Stimulated activated CD4-positive, alpha-beta T cell treated with anti-CD3 and anti-CD28 coated beads, TNF-alpha, amount 100 ng/mL, for 1 hour (primary cell): ENCODE measurements around the gene YAP1.

Experiments used
- DNase-seq, 3 donors: peaks; one replicate each; pipeline ENCODE4 v3.0.0-alpha.2; 2020; ENCODE audit warnings: low read depth in 3 of 3, low spot score in 1 of 3

YAP1 gene

GRCh38 chr11:102116453-102117205 is 6.4 kb downstream of the YAP1 start:
- no peak for DNase-seq

GRCh38 chr11:102117472-102118113 is 7.3 kb downstream of the YAP1 start:
- DNase-seq = no peak

- no peak for DNase-seq
These were observed 8.7 kb downstream of the YAP1 start for GRCh38 chr11:102118937-102119336.

DNA sequence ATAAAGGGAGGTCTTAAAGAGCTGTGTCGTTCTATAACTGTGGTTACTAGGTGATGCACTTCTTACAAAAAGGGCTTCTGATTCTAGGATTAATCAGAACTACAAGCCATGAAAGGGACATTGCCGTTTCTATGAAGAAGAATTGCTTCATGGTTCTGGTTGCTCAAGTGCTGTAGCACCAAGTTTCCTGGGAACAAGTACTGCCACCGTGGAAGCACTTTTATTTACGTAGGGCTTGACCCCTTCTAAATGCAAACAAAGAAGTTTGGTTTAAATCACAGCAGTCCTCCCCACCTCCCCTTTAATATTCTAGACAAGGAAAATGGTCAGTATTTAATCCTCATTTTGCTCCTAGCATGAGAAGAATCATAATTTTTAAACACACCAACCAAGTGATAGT is 9.8 kb downstream of the YAP1 start:
- no peak for DNase-seq

DNA sequence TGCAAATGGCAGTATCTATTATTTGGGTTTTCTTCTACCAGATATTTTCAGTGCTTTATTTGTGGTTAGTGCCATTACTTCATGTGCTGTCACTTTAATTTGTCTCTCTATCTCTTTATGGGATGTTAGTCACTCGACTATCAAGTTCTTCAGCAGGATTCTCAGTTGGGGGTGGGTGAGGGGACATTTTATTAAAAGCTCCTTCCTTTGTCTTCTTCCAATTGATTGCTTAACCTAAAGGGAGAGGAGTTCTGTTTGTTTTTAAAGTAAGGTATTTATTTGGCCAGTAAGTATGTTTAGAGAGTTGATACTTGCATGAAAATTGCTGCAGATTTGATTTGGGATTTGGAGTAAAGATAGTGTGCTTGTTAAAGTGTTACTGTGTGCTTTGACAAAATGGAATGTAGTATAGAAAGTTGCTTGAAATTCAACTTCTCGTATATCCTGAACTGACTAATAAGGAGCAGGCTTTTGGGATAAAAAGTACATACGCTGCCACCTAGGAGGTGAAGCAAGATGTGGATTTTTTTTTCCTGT is 10.3 kb downstream of the YAP1 start:
- DNase-seq = no peak

DNA sequence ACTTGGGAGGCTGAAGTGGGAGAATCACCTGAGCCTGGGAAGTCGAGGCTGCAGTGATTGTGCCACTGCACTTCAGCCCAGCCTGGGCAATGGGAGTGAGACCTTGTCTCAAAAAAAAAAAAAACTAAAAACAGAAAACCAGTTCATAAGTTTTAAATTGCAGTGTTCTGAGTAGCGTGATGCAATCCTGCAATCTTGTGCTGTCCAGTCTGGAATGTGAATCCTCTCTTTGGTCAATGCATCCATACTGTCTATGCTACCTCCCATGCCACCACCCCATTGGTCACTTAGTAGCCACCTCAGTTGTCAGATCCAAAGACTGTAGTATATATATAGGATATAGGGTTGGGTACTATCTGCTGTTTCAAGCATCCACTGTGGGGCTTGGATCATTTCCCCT is 11.1 kb downstream of the YAP1 start:
- no peak for DNase-seq

- DNase-seq = no peak
These were observed 24.4 kb downstream of the YAP1 start for GRCh38 chr11:102134597-102134996.

DNA sequence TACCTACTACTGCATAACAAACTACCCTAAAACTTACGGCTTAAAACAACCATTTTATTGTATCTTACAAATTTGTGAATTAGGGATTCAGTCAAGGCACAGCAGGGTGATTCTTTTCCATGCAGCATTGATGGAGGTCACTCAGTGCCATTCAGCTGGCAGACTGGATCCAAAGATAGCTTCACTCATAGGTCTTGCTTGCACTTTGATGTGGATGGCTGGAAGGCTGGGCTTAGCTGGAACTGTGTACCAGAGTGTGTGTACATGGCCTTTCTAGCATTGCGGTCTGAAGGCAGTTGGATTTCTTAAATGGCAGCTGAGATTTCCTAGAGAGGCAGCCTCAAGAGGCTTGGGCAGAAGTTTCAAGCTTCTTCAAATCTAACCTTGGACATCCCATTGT is 25.0 kb downstream of the YAP1 start:
- DNase-seq = no peak

GRCh38 chr11:102138223-102138622 is 28.0 kb downstream of the YAP1 start:
- DNase-seq = no peak

DNA sequence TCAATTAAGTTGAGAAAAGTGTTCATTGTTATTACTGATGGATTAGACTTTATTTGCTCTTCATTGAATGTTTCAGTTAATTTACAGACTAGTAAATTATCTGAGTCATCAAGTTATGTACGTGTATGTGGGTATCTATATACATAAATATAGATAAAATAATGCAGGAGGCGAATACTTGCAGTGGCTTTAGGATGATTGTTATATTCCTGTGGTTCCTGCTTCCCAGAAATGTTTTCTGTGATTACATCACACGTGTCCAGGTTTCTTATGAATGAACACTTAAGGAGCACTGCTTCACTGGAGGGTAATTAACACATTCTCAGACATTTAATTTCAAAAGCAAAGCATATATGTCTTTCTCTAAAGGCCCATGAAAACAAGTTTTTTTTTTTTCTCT is 28.4 kb downstream of the YAP1 start:
- DNase-seq = no peak

DNA sequence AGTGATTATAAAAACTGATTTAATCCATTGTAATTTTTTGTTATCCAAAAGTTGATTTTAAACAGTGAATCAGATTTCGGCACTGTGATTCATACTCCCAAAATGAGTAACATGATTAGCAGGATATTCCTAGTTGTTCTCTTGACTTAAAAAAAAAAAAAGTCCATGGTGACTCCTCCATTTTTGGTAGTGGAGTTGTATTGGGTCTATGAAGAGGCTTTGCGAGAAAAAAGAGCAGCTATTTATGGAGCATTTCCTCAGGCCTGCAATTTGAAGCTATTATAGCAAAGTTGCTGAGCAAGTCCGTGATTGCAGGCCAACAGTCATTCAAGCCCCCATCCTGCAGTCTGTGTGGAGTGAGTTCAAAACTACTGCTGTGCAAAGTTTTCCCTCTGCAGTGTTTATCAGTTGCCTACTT is 28.8 kb downstream of the YAP1 start:
- no peak for DNase-seq

GRCh38 chr11:102142333-102142732 is 32.1 kb downstream of the YAP1 start:
- DNase-seq = no peak

DNA sequence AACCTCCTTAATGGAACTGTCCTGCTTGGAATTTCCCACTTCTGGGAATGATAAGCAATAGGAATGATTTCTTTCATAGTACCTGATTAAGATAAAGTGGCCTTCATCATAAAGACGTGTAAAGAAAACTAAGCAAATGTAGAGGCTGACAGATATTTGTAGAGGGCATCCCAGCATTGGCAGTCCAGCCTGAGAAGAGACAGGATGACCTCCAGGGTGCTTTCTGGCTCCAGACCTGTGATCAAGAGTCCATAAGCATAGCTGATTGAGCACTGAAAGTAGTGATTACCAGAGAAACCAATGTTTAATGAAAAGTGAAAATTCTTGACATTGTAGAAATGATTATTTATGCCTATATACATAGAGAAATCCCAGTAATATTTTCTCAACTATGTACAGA is 33.6 kb downstream of the YAP1 start:
- DNase-seq = no peak

DNA sequence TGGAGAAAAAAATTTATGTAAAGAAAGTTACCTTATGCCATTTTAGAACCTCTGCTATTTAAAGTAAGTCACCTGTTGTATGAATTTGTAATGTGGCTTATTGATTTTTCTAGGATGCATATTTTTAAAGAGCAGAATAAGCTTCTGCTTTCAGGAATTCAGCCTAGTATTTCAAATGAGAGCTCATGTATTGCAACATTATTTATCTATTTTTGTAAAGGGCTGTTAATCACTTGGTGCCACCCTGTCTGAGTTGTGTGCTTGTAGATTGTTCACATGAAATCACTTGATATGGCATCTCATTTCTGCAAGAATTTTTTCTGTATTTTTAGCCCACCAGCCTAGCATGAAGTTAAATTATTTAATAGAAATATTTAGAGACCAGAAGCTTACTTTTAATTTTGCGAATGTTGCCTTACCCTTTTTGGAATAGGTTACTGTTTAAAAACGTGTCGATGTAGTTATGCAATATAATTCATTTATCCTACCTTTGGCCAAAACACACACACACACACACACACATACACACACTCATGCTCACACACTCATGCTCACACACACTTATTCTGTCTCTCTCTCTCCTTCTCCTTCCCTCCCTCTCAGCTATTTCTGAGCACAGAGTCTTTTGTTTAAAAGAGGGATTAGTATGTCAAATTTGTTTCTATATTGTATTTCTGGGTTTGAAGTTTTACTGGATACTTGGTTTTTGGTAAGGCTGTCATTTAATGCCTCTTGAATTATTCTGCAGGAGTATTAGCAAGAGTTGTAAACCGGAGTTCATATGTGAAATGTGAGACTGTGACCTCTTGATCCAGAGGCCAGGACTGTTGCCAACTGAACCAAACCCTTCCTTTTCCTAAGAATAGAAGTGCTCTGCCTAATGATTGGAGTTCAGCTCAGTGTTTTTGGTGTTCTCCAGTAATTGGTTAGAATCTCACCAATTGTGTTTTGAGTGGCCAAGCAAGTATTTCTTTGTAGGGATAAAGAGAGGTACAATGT is 34.4 kb downstream of the YAP1 start:
- DNase-seq = no peak

- DNase-seq = no peak
These were observed 36.8 kb downstream of the YAP1 start for GRCh38 chr11:102147015-102147414.

DNA sequence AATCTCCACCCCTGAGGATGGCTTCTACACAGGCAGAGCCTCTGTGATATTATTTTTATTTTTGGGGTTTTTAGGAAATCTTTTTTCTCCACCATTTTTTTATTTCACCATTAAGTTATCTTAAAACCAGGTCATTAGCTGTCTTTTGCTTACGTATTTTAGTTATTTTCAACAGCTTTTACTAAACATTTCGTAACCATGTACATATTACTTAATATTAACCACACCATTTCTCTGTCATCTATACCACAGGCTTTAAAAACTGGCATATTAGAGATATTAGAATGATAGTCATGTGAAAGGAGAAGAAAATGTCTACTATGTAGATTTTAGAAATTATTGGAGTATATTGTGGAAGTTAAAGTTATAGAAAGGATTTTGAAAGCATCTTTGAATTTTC is 37.4 kb downstream of the YAP1 start:
- DNase-seq = no peak

DNA sequence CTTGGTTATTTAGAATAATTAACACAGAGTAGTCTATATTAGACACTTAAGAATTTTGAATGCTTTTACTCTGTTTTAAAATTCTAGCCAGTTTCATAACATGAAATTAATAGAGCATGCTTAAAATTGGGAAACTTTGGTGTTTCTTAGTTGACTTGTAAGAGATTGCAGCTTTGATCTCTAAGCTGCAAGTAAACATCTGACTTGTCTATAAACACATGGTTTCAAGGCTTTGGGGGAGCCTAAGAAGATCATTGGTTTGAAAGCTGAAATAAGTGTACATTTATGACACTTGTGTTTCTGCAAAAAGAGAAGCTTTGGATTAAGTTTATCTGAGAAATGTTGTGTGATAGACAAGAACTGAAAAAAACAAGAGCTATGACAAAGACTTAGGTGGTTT is 37.8 kb downstream of the YAP1 start:
- DNase-seq = no peak

GRCh38 chr11:102151784-102152525 is 41.7 kb downstream of the YAP1 start:
- DNase-seq = no peak

DNA sequence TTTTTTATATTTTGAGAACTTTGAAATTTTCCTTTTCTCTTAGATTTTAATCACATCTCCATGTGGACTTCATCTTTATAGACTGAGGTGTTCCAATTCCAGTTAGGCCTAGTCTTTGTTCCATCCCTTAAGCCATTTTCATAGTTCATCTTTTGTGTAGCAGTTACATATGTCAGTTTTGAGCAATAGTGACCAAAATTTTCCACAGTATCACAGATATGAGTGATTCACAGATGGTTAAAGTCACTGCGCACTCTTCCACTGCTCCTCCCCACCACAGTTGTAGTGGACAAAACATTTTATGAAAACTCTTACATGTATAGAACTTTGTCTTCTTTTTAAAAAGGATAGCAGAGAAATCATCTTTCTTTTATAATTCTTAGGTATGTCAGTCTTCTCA is 42.8 kb downstream of the YAP1 start:
- no peak for DNase-seq

GRCh38 chr11:102154806-102155205 is 44.6 kb downstream of the YAP1 start:
- DNase-seq = no peak

GRCh38 chr11:102155676-102156075 is 45.4 kb downstream of the YAP1 start:
- no peak for DNase-seq
